SU-DHL-6 (cell line): ENCODE data around the gene SLC18A2.

Experiments used
- H2AFZ ChIP-seq: fragments of 200-600 bp; sonication (generic); 2 replicates; pipeline ENCODE4 v1.6.1; 2014; ENCODE audit warnings: low read depth, mild to moderate bottlenecking, moderate library complexity, mixed read lengths, antibody characterized with exemption, low read length; ENCODE audit not compliant: severe bottlenecking
- H3F3A ChIP-seq: fragments of 200-600 bp; shearing (Covaris generic); 2 replicates; pipeline ENCODE4 v1.6.0; 2016; ENCODE audit warnings: antibody characterized with exemption, mild to moderate bottlenecking; ENCODE audit not compliant: insufficient read depth
- H3K27ac ChIP-seq: fragments of 200-600 bp; sonication (generic); 2 replicates; pipeline ENCODE4 v1.5.1; 2016; ENCODE audit warnings: low read depth, mild to moderate bottlenecking, low read length, moderate library complexity, mixed read lengths
- H3K27me3 ChIP-seq: fragments of 200-600 bp; sonication (generic), shearing (Covaris generic); 2 replicates; pipeline ENCODE4 v1.6.0; 2014; ENCODE audit warnings: mild to moderate bottlenecking, low read length
- H3K36me3 ChIP-seq: fragments of 200-600 bp; sonication (generic); 2 replicates; pipeline ENCODE4 v1.6.1; 2014; ENCODE audit warnings: mild to moderate bottlenecking, low read length, mixed read lengths
- H3K4me2 ChIP-seq: fragments of 300-600, 200-600 bp; shearing (Covaris generic), sonication (generic); 2 replicates; pipeline ENCODE4 v1.6.0; 2014; ENCODE audit warnings: low read length, low read depth, mild to moderate bottlenecking; ENCODE audit not compliant: poor library complexity, severe bottlenecking
- H3K4me3 ChIP-seq: fragments of 200-600 bp; sonication (generic); 2 replicates; pipeline ENCODE4 v1.5.1; 2014; ENCODE audit warnings: antibody characterized with exemption, low read length, mild to moderate bottlenecking, mixed read lengths; ENCODE audit not compliant: insufficient read depth, poor library complexity, severe bottlenecking
- H3K79me2 ChIP-seq: fragments of 200-600 bp; sonication (generic); 2 replicates; pipeline ENCODE4 v1.6.1; 2014; ENCODE audit warnings: mild to moderate bottlenecking, low read length, moderate library complexity; ENCODE audit not compliant: insufficient read depth
- H3K9ac ChIP-seq: fragments of 200-600 bp; sonication (generic); 2 replicates; pipeline ENCODE4 v1.7.0; 2014; ENCODE audit warnings: mild to moderate bottlenecking, low read length
- H3K9me2 ChIP-seq: fragments of 200-600 bp; sonication (generic); replicated peaks from 2 replicates; pipeline ENCODE4 v1.6.1; 2014; ENCODE audit warnings: low read length; ENCODE audit not compliant: insufficient read depth
- H3K9me3 ChIP-seq: fragments of 200-600 bp; sonication (generic); 2 replicates; pipeline ENCODE4 v1.6.1; 2014; ENCODE audit warnings: low read length, mixed read lengths; ENCODE audit not compliant: insufficient read depth
- H4K20me1 ChIP-seq: fragments of 200-600 bp; sonication (generic); 2 replicates; pipeline ENCODE4 v1.6.1; 2014; ENCODE audit warnings: low read depth, mild to moderate bottlenecking, antibody characterized with exemption, low read length, moderate library complexity, mixed read lengths
- CTCF ChIP-seq: fragments of 200-600 bp; sonication (generic); IDR thresholded peaks from one replicate; pipeline ENCODE4 v1.5.1; 2017; ENCODE audit warnings: antibody characterized with exemption, mild to moderate bottlenecking, low read length, moderate library complexity; ENCODE audit not compliant: insufficient read depth, poor library complexity, severe bottlenecking
- EZH2phosphoT487 ChIP-seq: fragments of 200-600 bp; sonication (generic), shearing (Covaris generic); conservative IDR thresholded peaks from 2 replicates; pipeline ENCODE4 v1.6.1; 2018; ENCODE audit warnings: mild to moderate bottlenecking, antibody characterized with exemption, low read length, moderate library complexity, mixed read lengths

Gene SLC18A2

DNA sequence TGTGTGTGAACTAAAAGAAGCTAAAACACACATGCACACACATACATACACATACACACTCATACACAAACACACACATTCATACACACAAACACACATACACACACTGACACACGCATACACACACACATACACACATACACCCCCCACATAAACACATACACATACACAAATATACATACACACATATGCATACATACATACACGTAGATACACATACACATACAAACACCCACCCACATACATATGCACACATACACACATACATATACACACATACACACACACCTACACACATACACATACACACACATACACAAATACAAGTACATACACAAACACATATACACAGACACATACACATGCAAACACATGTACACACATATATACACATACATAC lies 28.0 kb downstream of the SLC18A2 start:
- no peak overlapping the region for H3K27ac ChIP-seq
- no peaks in the 10 kb centered on the region for H4K20me1 ChIP-seq
- TF ChIP-seq EZH2phosphoT487 (no peak), CTCF (no peak)
- no peaks in the 10 kb centered on the region for H3K79me2 ChIP-seq
- H2AFZ ChIP-seq, result no peak overlapping the region
- no peaks in the 10 kb centered on the region for H3K9me3 ChIP-seq
- no peaks in the 10 kb centered on the region for H3K9me2 ChIP-seq
- H3K4me3 ChIP-seq, result no peak overlapping the region
- no peak overlapping the region for H3K9ac ChIP-seq
- no peak overlapping the region for H3K4me2 ChIP-seq
- H3F3A ChIP-seq, result no peaks in the 10 kb centered on the region
- no peaks in the 10 kb centered on the region for H3K27me3 ChIP-seq
- H3K36me3 ChIP-seq, result no peaks in the 10 kb centered on the region

DNA sequence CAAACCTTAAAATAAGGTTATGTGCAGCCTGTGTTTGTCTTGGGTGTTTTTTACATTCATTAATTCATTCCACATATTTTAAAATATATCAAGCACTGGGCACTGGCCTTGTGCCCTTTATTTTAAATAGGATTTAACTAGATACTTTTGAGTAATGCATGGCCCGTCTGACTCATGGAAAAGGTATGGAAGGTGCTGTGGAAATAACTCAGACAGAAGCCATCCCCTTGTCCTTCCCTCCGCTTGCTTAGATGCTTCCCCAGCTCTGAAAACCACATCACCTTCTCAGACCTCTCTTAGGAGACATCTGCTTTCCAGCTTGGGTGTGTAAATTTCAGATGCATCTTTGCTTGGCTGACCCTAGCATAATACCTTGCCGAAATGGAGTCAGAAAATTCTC lies 30.5 kb downstream of the SLC18A2 start:
- H3K9ac ChIP-seq, result no peak overlapping the region
- no peak overlapping the region for H2AFZ ChIP-seq
- no peak overlapping the region for H3K4me3 ChIP-seq
- H3F3A ChIP-seq, result no peaks in the 10 kb centered on the region
- H3K36me3 ChIP-seq, result no peaks in the 10 kb centered on the region
- H3K27ac ChIP-seq, result no peak overlapping the region
- H3K4me2 ChIP-seq, result no peak overlapping the region
- no peaks in the 10 kb centered on the region for H3K9me3 ChIP-seq
- H4K20me1 ChIP-seq, result no peaks in the 10 kb centered on the region
- no peaks in the 10 kb centered on the region for H3K79me2 ChIP-seq
- H3K9me2 ChIP-seq, result no peaks in the 10 kb centered on the region
- TF ChIP-seq EZH2phosphoT487 (no peak), CTCF (no peak)
- H3K27me3 ChIP-seq, result no peaks in the 10 kb centered on the region

GRCh38 chr10:117272195-117273076 lies 31.5 kb downstream of the SLC18A2 start:
- no peaks in the 10 kb centered on the region for H3K79me2 ChIP-seq
- no peak overlapping the region for H3K4me3 ChIP-seq
- no peaks in the 10 kb centered on the region for H3F3A ChIP-seq
- no peak overlapping the region for H3K4me2 ChIP-seq
- H3K9me2 ChIP-seq, result no peaks in the 10 kb centered on the region
- no peak overlapping the region for H3K9ac ChIP-seq
- no peaks in the 10 kb centered on the region for H3K27me3 ChIP-seq
- H3K27ac ChIP-seq, result no peak overlapping the region
- no peaks in the 10 kb centered on the region for H3K36me3 ChIP-seq
- H2AFZ ChIP-seq, result no peak overlapping the region
- TF ChIP-seq CTCF (no peak), EZH2phosphoT487 (no peak)
- H3K9me3 ChIP-seq, result no peaks in the 10 kb centered on the region
- no peaks in the 10 kb centered on the region for H4K20me1 ChIP-seq
